HFFc6 (cell line): ENCODE data around the gene SLC22A12. TPM values are rescaled to one million over a fixed set of nuclear protein-coding genes. Genes with fewer than 3 reads are reported as not detected.

Source experiments
- DNase-seq: peaks from one replicate; pipeline ENCODE4 v3.0.0-alpha.2; 2018
- H3K27ac Mint-ChIP-seq: 2 replicates; pipeline ENCODE4 v1.8.0; 2020; ENCODE audit warnings: mild to moderate bottlenecking, mixed read lengths
- H3K27me3 Mint-ChIP-seq: 2 replicates; pipeline ENCODE4 v1.8.0; 2021; ENCODE audit warnings: mild to moderate bottlenecking, moderate library complexity, mixed read lengths; ENCODE audit not compliant: insufficient read depth
- H3K36me3 Mint-ChIP-seq: 2 replicates; pipeline ENCODE4 v1.8.0; 2021; ENCODE audit warnings: low read depth, mixed read lengths
- H3K4me1 Mint-ChIP-seq: 2 replicates; pipeline ENCODE4 v1.8.0; 2020; ENCODE audit warnings: low read depth, mixed read lengths
- H3K4me3 Mint-ChIP-seq: 2 replicates; pipeline ENCODE4 v1.8.0; 2020; ENCODE audit warnings: mild to moderate bottlenecking, moderate library complexity, mixed read lengths
- H3K9me3 Mint-ChIP-seq: 2 replicates; pipeline ENCODE4 v1.8.0; 2020; ENCODE audit warnings: mild to moderate bottlenecking, mixed read lengths
- CTCF ChIP-seq: fragments of 200-600 bp; sonication (generic); IDR thresholded peaks from 2 replicates; pipeline ENCODE4 v1.5.0; 2021; ENCODE audit warnings: antibody characterized with exemption, mild to moderate bottlenecking
- total RNA-seq, 6 experiments: library from RNA; stranded (reverse); fragmentation: NEBNext Ultra II Directional; extraction: Animal tissue kit (Norgen Biotek cat#: 25700); gene quantifications; 2 replicates in 1 of 6; 3 replicates in 5 of 6; pipeline ENCODE4 v1.2.3, GENCODE V29; 2021

SLC22A12 gene
- total RNA-seq, 6 experiments from 2014 or later: not detected

GRCh38 chr11:64546176-64546575, 44.8 kb upstream of the SLC22A12 start:
- no peak for TF ChIP-seq CTCF
- peaks cover 5% of the 10 kb centered on the region; the same call in 1 of the 2 replicates for H3K36me3 Mint-ChIP-seq
- no peak overlapping the region for H3K4me3 Mint-ChIP-seq
- no peak overlapping the region for H3K27ac Mint-ChIP-seq
- peaks cover 22% of the 10 kb centered on the region for H3K4me1 Mint-ChIP-seq
- DNase-seq: no peak
- no peaks in the 10 kb centered on the region; the same call in 1 of the 2 replicates for H3K9me3 Mint-ChIP-seq
- H3K27me3 Mint-ChIP-seq: peaks cover 29% of the 10 kb centered on the region

GRCh38 chr11:64546600-64546999, 44.4 kb upstream of the SLC22A12 start:
- peaks cover 5% of the 10 kb centered on the region; the same call in 1 of the 2 replicates for H3K36me3 Mint-ChIP-seq
- DNase-seq: no peak
- TF ChIP-seq CTCF: no peak
- H3K27ac Mint-ChIP-seq: no peak overlapping the region
- H3K4me3 Mint-ChIP-seq: no peak overlapping the region
- H3K9me3 Mint-ChIP-seq: no peaks in the 10 kb centered on the region; the same call in 1 of the 2 replicates
- peaks cover 27% of the 10 kb centered on the region for H3K27me3 Mint-ChIP-seq
- H3K4me1 Mint-ChIP-seq: peaks cover 22% of the 10 kb centered on the region

- Mint-ChIP-seq H3K27me3 (peaks cover 11% of the 10 kb centered on the region), H3K27ac (no peak overlapping the region), H3K9me3 (no peaks in the 10 kb centered on the region; the same call in 1 of the 2 replicates), H3K36me3 (no peaks in the 10 kb centered on the region), H3K4me1 (peaks cover 32% of the 10 kb centered on the region), H3K4me3 (no peak overlapping the region)
- no peak for DNase-seq
- TF ChIP-seq CTCF: no peak
These were observed 41.1 kb upstream of the SLC22A12 start for GRCh38 chr11:64549969-64550368.

- peak; percentile 99 for TF ChIP-seq CTCF
- H3K4me3 Mint-ChIP-seq: 0 out of 2 replicates have a peak overlapping the region, but pooled peaks have one; percentile 18
These were observed 37.3 kb upstream of the SLC22A12 start for GRCh38 chr11:64553554-64554201.

GRCh38 chr11:64556044-64556720, 34.8 kb upstream of the SLC22A12 start:
- H3K36me3 Mint-ChIP-seq: no peaks in the 10 kb centered on the region
- no peak overlapping the region for H3K4me3 Mint-ChIP-seq
- H3K27ac Mint-ChIP-seq: no peak overlapping the region
- DNase-seq: no peak
- H3K9me3 Mint-ChIP-seq: no peaks in the 10 kb centered on the region; the same call in 1 of the 2 replicates
- H3K4me1 Mint-ChIP-seq: peaks cover 28% of the 10 kb centered on the region
- TF ChIP-seq CTCF: no peak
- H3K27me3 Mint-ChIP-seq: peaks cover 21% of the 10 kb centered on the region

More at GRCh38 chr11:64553554-64554201, 37.3 kb upstream of the SLC22A12 start:
- H3K36me3 Mint-ChIP-seq: no peaks in the 10 kb centered on the region
- DNase-seq: peak; percentile 27
- H3K27me3 Mint-ChIP-seq: peaks cover 11% of the 10 kb centered on the region
- no peaks in the 10 kb centered on the region; the same call in 1 of the 2 replicates for H3K9me3 Mint-ChIP-seq
- H3K4me1 Mint-ChIP-seq: peaks cover 28% of the 10 kb centered on the region
- no peak overlapping the region for H3K27ac Mint-ChIP-seq
